Transverse colon (tissue), 4 donors: ENCODE data around the gene JAZF1. TPM values are rescaled to one million over a fixed set of nuclear protein-coding genes. Genes with fewer than 3 reads are reported as not detected.
A peak's percentile ranks its signal among the peaks of the same experiment; 100 is the strongest.

ENCODE experiments used
- DNase-seq: peaks from one replicate; pipeline ENCODE4 v3.0.0-alpha.2; 2019
- H3K27ac ChIP-seq, 4 donors: fragments of 200-600 bp; sonication (generic); 2 replicates each; pipeline ENCODE4 v1.5.1; 2016 to 2018; ENCODE audit warnings: inconsistent platforms in 4 of 4
- H3K27me3 ChIP-seq: fragments of 200-600 bp; sonication (generic); 2 replicates; pipeline ENCODE4 v1.5.1; 2017; ENCODE audit warnings: inconsistent platforms
- H3K36me3 ChIP-seq, 4 donors: fragments of 200-600 bp; sonication (generic); 2 replicates each; pipeline ENCODE4 v1.5.1; 2017 to 2019; ENCODE audit warnings: inconsistent platforms in 4 of 4
- H3K4me1 ChIP-seq, 4 donors: fragments of 200-600 bp; sonication (generic); 2 replicates each; pipeline ENCODE4 v1.5.1; 2017 to 2020; ENCODE audit warnings: inconsistent platforms in 4 of 4
- H3K4me3 ChIP-seq, 4 donors: fragments of 200-600 bp; sonication (generic); 1 replicate in 1 of 4; 2 replicates in 3 of 4; pipeline versions ENCODE4 v1.5.1 to v1.6.1; 2017 to 2019; ENCODE audit warnings: inconsistent platforms in 4 of 4
- H3K9me3 ChIP-seq, 2 donors: fragments of 200-600 bp; sonication (generic); 2 replicates each; pipeline ENCODE4 v1.5.1; 2017 to 2019; ENCODE audit warnings: inconsistent platforms in 2 of 2
- CTCF ChIP-seq, 5 experiments: fragments of 200-600 bp in 3 of 5; fragments of 450-650 bp in 2 of 5; sonication (generic) in 3 of 5; IDR thresholded peaks; 1 replicate in 2 of 5; 2 replicates in 3 of 5; pipeline ENCODE4 v1.5.1; 2016 to 2017; ENCODE audit warnings: antibody characterized with exemption in 5 of 5, inconsistent platforms in 3 of 5, mild to moderate bottlenecking in 2 of 5, moderate library complexity in 1 of 5
- EP300 ChIP-seq: sonication (generic); formaldehyde crosslinking; IDR thresholded peaks from one replicate; pipeline ENCODE4 v1.6.1; 2017; ENCODE audit warnings: antibody characterized with exemption, low read depth
- POLR2A ChIP-seq: fragments of 450-650 bp; IDR thresholded peaks from one replicate; pipeline ENCODE4 v1.6.1; 2016; ENCODE audit warnings: antibody characterized with exemption, mild to moderate bottlenecking, moderate library complexity
- POLR2AphosphoS5 ChIP-seq, 3 donors: sonication (generic); formaldehyde crosslinking; IDR thresholded peaks; one replicate each; pipeline ENCODE4 v1.6.1; 2016; ENCODE audit warnings: antibody characterized with exemption in 3 of 3
- WGBS, 2 donors: methylation state at CpG; one replicate each; pipeline ENCODE4 v1.1.5; 2018; ENCODE audit warnings: low coverage in 1 of 2; 5-methylcytosine and 5-hydroxymethylcytosine counted together
- in situ Hi-C, 4 donors: fragments of 200-750 bp; cut with MboI; loops; one replicate each; pipeline versions ENCODE4 v1.15.0 to v1.15.1; 2017; ENCODE audit warnings: low sequenced_read_pairs in 3 of 4, low pct_ligation_motif_present in 1 of 4, low pct_unique_long_range_greater_than_20kb in 1 of 4
- intact Hi-C: fragments of 100-400 bp; cut with DNase I; formaldehyde crosslinking; loops from one replicate; pipeline ENCODE4 v1.15.1; 2023; ENCODE audit warnings: low total_unique reads
- total RNA-seq, 4 donors: library from RNA; depleted of rRNA; stranded (reverse); fragments of >200 nt; gene quantifications; one replicate each; pipeline ENCODE4 v1.1.0, GENCODE V29; 2016

Gene JAZF1
- total RNA-seq, 4 donors from 2014 or later, result 11.0 to 12.2 (median 11.5) TPM

GRCh38 chr7:27999829-28000228 is 180.8 kb downstream of the JAZF1 start:
- in situ Hi-C loops, result loop anchor here in 1 of 4 donors (25.0 kb wide), 1 partner anchor 788 kb away; the partner anchor contains the start of gene HOXA13
- WGBS, 2 donors, result 57 to 66% methylated on average over 3 of the region's 3 CpGs
- TF ChIP-seq POLR2A (no peak), CTCF (IDR thresholded peaks at IDR 0.05) (no peak), POLR2AphosphoS5 (IDR thresholded peaks at IDR 0.05) (no peak), EP300 (no peak)
- Histone ChIP-seq H3K4me1 (peaks cover 3 to 47% (median 29%) of the 10 kb centered on the region in 4 donors), H3K27ac (no peak overlapping the region), H3K9me3 (no peaks in the 10 kb centered on the region), H3K36me3 (no peaks in the 10 kb centered on the region), H3K4me3 (no peak overlapping the region), H3K27me3 (no peaks in the 10 kb centered on the region)
- DNase-seq, result no peak
- intact Hi-C loops, result no loop called here

GRCh38 chr7:27998382-27998781 is 182.2 kb downstream of the JAZF1 start:
- Histone ChIP-seq H3K4me3 (no peak overlapping the region), H3K27ac (peak overlapping the region in 3 of 4 donors; percentile 14 to 42 (median 15)), H3K27me3 (no peaks in the 10 kb centered on the region), H3K9me3 (no peaks in the 10 kb centered on the region), H3K4me1 (peaks cover 7 to 60% (median 34%) of the 10 kb centered on the region in 4 donors), H3K36me3 (no peaks in the 10 kb centered on the region)
- no peak for DNase-seq
- WGBS, 2 donors, result 20 to 62% methylated on average over 2 of the region's 2 CpGs
- in situ Hi-C loops (no loop called here), intact Hi-C loops (no loop called here)
- TF ChIP-seq POLR2A (no peak), EP300 (no peak), POLR2AphosphoS5 (IDR thresholded peaks at IDR 0.05) (no peak), CTCF (IDR thresholded peaks at IDR 0.05) (no peak)

- Histone ChIP-seq H3K36me3 (no peaks in the 10 kb centered on the region), H3K9me3 (no peaks in the 10 kb centered on the region), H3K27ac (peak overlapping the region in 1 of 4 donors; percentile 42), H3K27me3 (no peaks in the 10 kb centered on the region), H3K4me1 (peaks cover 7 to 64% (median 40%) of the 10 kb centered on the region in 4 donors), H3K4me3 (no peak overlapping the region)
- TF ChIP-seq EP300, result no peak
- TF ChIP-seq POLR2AphosphoS5 (IDR thresholded peaks at IDR 0.05), result no peak
- TF ChIP-seq CTCF (IDR thresholded peaks at IDR 0.05), result no peak
- TF ChIP-seq POLR2A, result no peak
- intact Hi-C loops, result no loop called here
- no peak for DNase-seq
- in situ Hi-C loops, result no loop called here
- 100% methylated on average over 1 of the region's 1 CpG for WGBS, 2 donors
Observed at GRCh38 chr7:27997188-27997707, 183.3 kb downstream of the JAZF1 start.

GRCh38 chr7:27996141-27996540 is 184.5 kb downstream of the JAZF1 start:
- TF ChIP-seq POLR2A (no peak), CTCF (IDR thresholded peaks at IDR 0.05) (no peak), EP300 (no peak), POLR2AphosphoS5 (IDR thresholded peaks at IDR 0.05) (no peak)
- intact Hi-C loops (no loop called here), in situ Hi-C loops (no loop called here)
- Histone ChIP-seq H3K36me3 (no peaks in the 10 kb centered on the region), H3K9me3 (no peaks in the 10 kb centered on the region), H3K27me3 (no peaks in the 10 kb centered on the region), H3K27ac (no peak overlapping the region), H3K4me3 (no peak overlapping the region), H3K4me1 (peaks cover 7 to 74% (median 46%) of the 10 kb centered on the region in 4 donors)
- WGBS, 2 donors, result 61 to 92% methylated on average over 3 to 7 of the region's 7 CpGs
- DNase-seq, result no peak
